ENCODE measurements around the gene MBNL3.

- TF ChIP-seq JUND (IDR thresholded peaks at IDR 0.05) (no peak), CTCF (IDR thresholded peaks at IDR 0.05) (no peak), POLR2AphosphoS5 (IDR thresholded peaks at IDR 0.05; ENCODE audit: low read depth, low read length) (no peak), TEAD4 (IDR thresholded peaks at IDR 0.05; ENCODE audit: borderline replicate concordance, insufficient read depth) (no peak), RAD21 (IDR thresholded peaks at IDR 0.05; ENCODE audit: low read length) (no peak), FOSL2 (IDR thresholded peaks at IDR 0.05; ENCODE audit: borderline replicate concordance, low read depth) (no peak), RXRA (IDR thresholded peaks at IDR 0.05; ENCODE audit: borderline replicate concordance, low read depth) (no peak), MAX (IDR thresholded peaks at IDR 0.05; ENCODE audit: low read depth) (no peak), FOXM1 (IDR thresholded peaks at IDR 0.05; ENCODE audit: low read depth) (no peak), ELF1 (IDR thresholded peaks at IDR 0.05) (no peak), EZH2phosphoT487 (IDR thresholded peaks at IDR 0.05; ENCODE audit: borderline replicate concordance, low read depth) (no peak), FOXJ3 (CRISPR knock-in tag; IDR thresholded peaks at IDR 0.05) (no peak)
- TF ChIP-seq, protein P1, sequence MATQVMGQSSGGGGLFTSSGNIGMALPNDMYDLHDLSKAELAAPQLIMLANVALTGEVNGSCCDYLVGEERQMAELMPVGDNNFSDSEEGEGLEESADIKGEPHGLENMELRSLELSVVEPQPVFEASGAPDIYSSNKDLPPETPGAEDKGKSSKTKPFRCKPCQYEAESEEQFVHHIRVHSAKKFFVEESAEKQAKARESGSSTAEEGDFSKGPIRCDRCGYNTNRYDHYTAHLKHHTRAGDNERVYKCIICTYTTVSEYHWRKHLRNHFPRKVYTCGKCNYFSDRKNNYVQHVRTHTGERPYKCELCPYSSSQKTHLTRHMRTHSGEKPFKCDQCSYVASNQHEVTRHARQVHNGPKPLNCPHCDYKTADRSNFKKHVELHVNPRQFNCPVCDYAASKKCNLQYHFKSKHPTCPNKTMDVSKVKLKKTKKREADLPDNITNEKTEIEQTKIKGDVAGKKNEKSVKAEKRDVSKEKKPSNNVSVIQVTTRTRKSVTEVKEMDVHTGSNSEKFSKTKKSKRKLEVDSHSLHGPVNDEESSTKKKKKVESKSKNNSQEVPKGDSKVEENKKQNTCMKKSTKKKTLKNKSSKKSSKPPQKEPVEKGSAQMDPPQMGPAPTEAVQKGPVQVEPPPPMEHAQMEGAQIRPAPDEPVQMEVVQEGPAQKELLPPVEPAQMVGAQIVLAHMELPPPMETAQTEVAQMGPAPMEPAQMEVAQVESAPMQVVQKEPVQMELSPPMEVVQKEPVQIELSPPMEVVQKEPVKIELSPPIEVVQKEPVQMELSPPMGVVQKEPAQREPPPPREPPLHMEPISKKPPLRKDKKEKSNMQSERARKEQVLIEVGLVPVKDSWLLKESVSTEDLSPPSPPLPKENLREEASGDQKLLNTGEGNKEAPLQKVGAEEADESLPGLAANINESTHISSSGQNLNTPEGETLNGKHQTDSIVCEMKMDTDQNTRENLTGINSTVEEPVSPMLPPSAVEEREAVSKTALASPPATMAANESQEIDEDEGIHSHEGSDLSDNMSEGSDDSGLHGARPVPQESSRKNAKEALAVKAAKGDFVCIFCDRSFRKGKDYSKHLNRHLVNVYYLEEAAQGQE (IDR thresholded peaks at IDR 0.05; ENCODE audit: low read depth, low read length) = no peak
- TF ChIP-seq, protein P2, sequence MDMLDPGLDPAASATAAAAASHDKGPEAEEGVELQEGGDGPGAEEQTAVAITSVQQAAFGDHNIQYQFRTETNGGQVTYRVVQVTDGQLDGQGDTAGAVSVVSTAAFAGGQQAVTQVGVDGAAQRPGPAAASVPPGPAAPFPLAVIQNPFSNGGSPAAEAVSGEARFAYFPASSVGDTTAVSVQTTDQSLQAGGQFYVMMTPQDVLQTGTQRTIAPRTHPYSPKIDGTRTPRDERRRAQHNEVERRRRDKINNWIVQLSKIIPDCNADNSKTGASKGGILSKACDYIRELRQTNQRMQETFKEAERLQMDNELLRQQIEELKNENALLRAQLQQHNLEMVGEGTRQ (IDR thresholded peaks at IDR 0.05; ENCODE audit: borderline replicate concordance, low read depth, low read length) = no peak
These were observed 29.6 kb upstream of the MBNL3 start for GRCh38 chrX:132518401-132518800.
